H9 (cell line): Measurements from ENCODE around the gene MLANA. TPM values are rescaled to one million over a fixed set of nuclear protein-coding genes. Genes with fewer than 3 reads are reported as not detected.

ENCODE experiments used
- DNase-seq: peaks from one replicate; pipeline ENCODE4 v3.0.0-alpha.2; 2017
- H2AFZ ChIP-seq: one replicate; pipeline ENCODE4 v1.6.1; 2013; ENCODE audit warnings: mild to moderate bottlenecking, low read length, control low read depth, moderate library complexity
- H2AK5ac ChIP-seq: 2 replicates; pipeline ENCODE4 v1.6.1; 2013; ENCODE audit warnings: low read length, control low read depth, mixed read lengths; ENCODE audit not compliant: insufficient read length
- H2BK120ac ChIP-seq: one replicate; pipeline ENCODE4 v1.6.1; 2013; ENCODE audit warnings: low read depth, mild to moderate bottlenecking, low read length, control low read depth, inconsistent platforms; ENCODE audit not compliant: poor library complexity, severe bottlenecking
- H2BK12ac ChIP-seq: 2 replicates; pipeline ENCODE4 v1.6.1; 2013; ENCODE audit warnings: low read length, control low read depth, mixed read lengths, low read depth; ENCODE audit not compliant: insufficient read length
- H2BK15ac ChIP-seq: 2 replicates; pipeline ENCODE4 v1.6.1; 2013; ENCODE audit warnings: low read depth, low read length, control low read depth
- H2BK20ac ChIP-seq: one replicate; pipeline ENCODE4 v1.6.1; 2013; ENCODE audit warnings: low read depth, mild to moderate bottlenecking, low read length, control low read depth, inconsistent platforms; ENCODE audit not compliant: poor library complexity, severe bottlenecking
- H2BK5ac ChIP-seq: 2 replicates; pipeline ENCODE4 v1.6.1; 2013; ENCODE audit warnings: low read length, control low read depth, mixed read lengths; ENCODE audit not compliant: insufficient read length
- H3K14ac ChIP-seq: 2 replicates; pipeline ENCODE4 v1.6.1; 2013; ENCODE audit warnings: low read length, control low read depth; ENCODE audit not compliant: insufficient read depth
- H3K18ac ChIP-seq: 2 replicates; pipeline ENCODE4 v1.6.1; 2013; ENCODE audit warnings: low read depth, mild to moderate bottlenecking, mixed read lengths, low read length, control low read depth; ENCODE audit not compliant: insufficient read length
- H3K23ac ChIP-seq: 2 replicates; pipeline ENCODE4 v1.6.1; 2013; ENCODE audit warnings: low read length, control low read depth, mixed read lengths, low read depth; ENCODE audit not compliant: insufficient read length
- H3K23me2 ChIP-seq: 2 replicates; pipeline ENCODE4 v1.6.1; 2013; ENCODE audit warnings: low read depth, mild to moderate bottlenecking, mixed read lengths, low read length, control low read depth; ENCODE audit not compliant: insufficient read length, poor library complexity, severe bottlenecking
- H3K27ac ChIP-seq: 2 replicates; pipeline ENCODE4 v1.5.1; 2013; ENCODE audit warnings: low read length, control low read depth, mixed read lengths, low read depth; ENCODE audit not compliant: insufficient read length
- H3K27me3 ChIP-seq: 2 replicates; pipeline ENCODE4 v1.6.1; 2013; ENCODE audit warnings: low read length, control low read depth, inconsistent platforms; ENCODE audit not compliant: insufficient read depth
- H3K4ac ChIP-seq: 2 replicates; pipeline ENCODE4 v1.6.1; 2013; ENCODE audit warnings: low read depth, mild to moderate bottlenecking, control low read depth, inconsistent platforms, low read length, moderate library complexity
- H3K4me1 ChIP-seq: 2 replicates; pipeline ENCODE4 v1.6.1; 2013; ENCODE audit warnings: low read length, control low read depth, inconsistent platforms; ENCODE audit not compliant: insufficient read depth
- H3K4me2 ChIP-seq: 2 replicates; pipeline ENCODE4 v1.6.1; 2013; ENCODE audit warnings: low read length, control low read depth, mixed read lengths; ENCODE audit not compliant: insufficient read length, insufficient read depth
- H3K56ac ChIP-seq: 2 replicates; pipeline ENCODE4 v1.6.1; 2013; ENCODE audit warnings: low read depth, mild to moderate bottlenecking, mixed read lengths, low read length, control low read depth; ENCODE audit not compliant: insufficient read length
- H3K79me1 ChIP-seq: 2 replicates; pipeline ENCODE4 v1.6.1; 2013; ENCODE audit warnings: low read depth, mild to moderate bottlenecking, moderate library complexity, low read length, control low read depth, inconsistent platforms; ENCODE audit not compliant: insufficient read depth, poor library complexity, severe bottlenecking
- H3K79me2 ChIP-seq: 2 replicates; pipeline ENCODE4 v1.6.1; 2013; ENCODE audit warnings: low read length, control low read depth, inconsistent platforms; ENCODE audit not compliant: insufficient read depth
- H3K9ac ChIP-seq: 2 replicates; pipeline ENCODE4 v1.6.1; 2013; ENCODE audit warnings: low read length, control low read depth, mixed read lengths; ENCODE audit not compliant: insufficient read length; ENCODE audit errors: extremely low read depth
- H3K9me3 ChIP-seq: one replicate; pipeline ENCODE4 v1.6.1; 2013; ENCODE audit warnings: low read depth, low read length, inconsistent platforms; ENCODE audit not compliant: control insufficient read depth
- H3T11ph ChIP-seq: one replicate; pipeline ENCODE4 v1.6.1; 2013; ENCODE audit warnings: mild to moderate bottlenecking, low read length, control low read depth, inconsistent platforms
- H4K20me1 ChIP-seq: one replicate; pipeline ENCODE4 v1.6.1; 2013; ENCODE audit not compliant: control insufficient read depth, insufficient read length, insufficient read depth
- H4K5ac ChIP-seq: 2 replicates; pipeline ENCODE4 v1.6.1; 2013; ENCODE audit warnings: low read depth, mild to moderate bottlenecking, mixed read lengths, low read length, control low read depth; ENCODE audit not compliant: insufficient read length
- H4K8ac ChIP-seq: replicated peaks from 2 replicates; pipeline ENCODE4 v1.6.1; 2013; ENCODE audit warnings: low read length, control low read depth, mixed read lengths, low read depth; ENCODE audit not compliant: insufficient read length
- H4K91ac ChIP-seq: 2 replicates; pipeline ENCODE4 v1.6.1; 2013; ENCODE audit warnings: low read depth, mild to moderate bottlenecking, moderate library complexity, mixed read lengths, low read length, control low read depth; ENCODE audit not compliant: insufficient read length
- H3K27ac Mint-ChIP-seq, 3 experiments: 2 replicates in 2 of 3; 3 replicates in 1 of 3; pipeline ENCODE4 v1.8.0; 2020 to 2021; ENCODE audit warnings: mixed read lengths in 3 of 3, mild to moderate bottlenecking in 1 of 3, moderate library complexity in 1 of 3
- H3K27me3 Mint-ChIP-seq: 2 replicates; pipeline ENCODE4 v1.8.0; 2021; ENCODE audit warnings: low read depth, mild to moderate bottlenecking, moderate library complexity, mixed read lengths
- H3K36me3 Mint-ChIP-seq, 3 experiments: 2 replicates in 2 of 3; 3 replicates in 1 of 3; pipeline ENCODE4 v1.8.0; 2020 to 2021; ENCODE audit warnings: low read depth in 3 of 3, mixed read lengths in 3 of 3; ENCODE audit not compliant: insufficient read depth in 1 of 3
- H3K4me1 Mint-ChIP-seq, 2 experiments: 2 replicates each; pipeline ENCODE4 v1.8.0; 2020; ENCODE audit warnings: mixed read lengths in 2 of 2
- H3K4me3 Mint-ChIP-seq, 2 experiments: 2 replicates in 1 of 2; 3 replicates in 1 of 2; pipeline ENCODE4 v1.8.0; 2020 to 2021; ENCODE audit warnings: mild to moderate bottlenecking in 2 of 2, mixed read lengths in 2 of 2, moderate library complexity in 1 of 2
- H3K9me3 Mint-ChIP-seq, 2 experiments: 2 replicates in 1 of 2; 3 replicates in 1 of 2; pipeline ENCODE4 v1.8.0; 2020; ENCODE audit warnings: mild to moderate bottlenecking in 2 of 2, mixed read lengths in 2 of 2, moderate library complexity in 1 of 2
- CTCF ChIP-seq: fragments of 200-600 bp; sonication (generic); conservative IDR thresholded peaks from 3 replicates; pipeline ENCODE4 v1.8.0; 2021; ENCODE audit warnings: antibody characterized with exemption, mild to moderate bottlenecking
- total RNA-seq: library from RNA; stranded (reverse); gene quantifications from 2 replicates; pipeline ENCODE4 v1.2.1, GENCODE V29; 2021

MLANA gene
- total RNA-seq, 1 experiment from 2014 or later: not detected

GRCh38 chr9:5857928-5858327 is 32.8 kb upstream of the MLANA start:
- Histone ChIP-seq H3K4me2 (no peak overlapping the region), H4K20me1 (no peaks in the 10 kb centered on the region), H3K56ac (no peak overlapping the region), H3K9me3 (no peaks in the 10 kb centered on the region), H2AK5ac (no peak overlapping the region), H3K23ac (no peak overlapping the region), H3K27ac (no peak overlapping the region), H3T11ph (no peak overlapping the region), H3K4ac (no peak overlapping the region), H3K14ac (no peak overlapping the region), H3K79me1 (no peaks in the 10 kb centered on the region), H2BK12ac (no peak overlapping the region), H2BK20ac (no peak overlapping the region), H3K9ac (no peak overlapping the region), H3K4me1 (no peaks in the 10 kb centered on the region), H2BK5ac (no peak overlapping the region), H2BK15ac (no peak overlapping the region), H4K91ac (no peak overlapping the region), H2BK120ac (no peak overlapping the region), H3K79me2 (no peaks in the 10 kb centered on the region), H3K18ac (no peak overlapping the region), H3K23me2 (no peaks in the 10 kb centered on the region), H3K27me3 (no peaks in the 10 kb centered on the region), H2AFZ (no peak overlapping the region), H4K8ac (no peak overlapping the region), H4K5ac (no peak overlapping the region)
- Mint-ChIP-seq H3K27me3 (peaks cover 6% of the 10 kb centered on the region), H3K4me3 (no peak overlapping the region), H3K36me3 (no peaks in the 10 kb centered on the region), H3K27ac (no peak overlapping the region), H3K9me3 (no peaks in the 10 kb centered on the region), H3K4me1 (peaks cover 2% of the 10 kb centered on the region in 2 experiments; a peak in 2 of 4 replicates)
- no peak for TF ChIP-seq CTCF
- no peak for DNase-seq
